Fibroblast of lung (primary cell): Measurements from ENCODE around the gene STOM. TPM values are rescaled to one million over a fixed set of nuclear protein-coding genes. Genes with fewer than 3 reads are reported as not detected.

Source experiments
- DNase-seq, 2 donors: peaks; one replicate each; pipeline versions ENCODE4 v3.0.0 to v3.0.0-alpha.2; 2010; ENCODE audit warnings: low read depth in 2 of 2
- H2AFZ ChIP-seq: 2 replicates; pipeline ENCODE4 v1.5.1; 2012; ENCODE audit warnings: low read length, control low read depth, inconsistent platforms
- H3K27ac ChIP-seq: 2 replicates; pipeline ENCODE4 v1.5.1; 2011; ENCODE audit warnings: low read length, control low read depth; ENCODE audit not compliant: insufficient read depth
- H3K27me3 ChIP-seq: 2 replicates; pipeline ENCODE4 v1.5.1; 2011; ENCODE audit warnings: mild to moderate bottlenecking, low read length; ENCODE audit not compliant: control insufficient read depth, insufficient read depth
- H3K36me3 ChIP-seq: 2 replicates; pipeline ENCODE4 v1.5.1; 2011; ENCODE audit warnings: low read length; ENCODE audit not compliant: control insufficient read depth, insufficient read depth
- H3K4me1 ChIP-seq: 2 replicates; pipeline ENCODE4 v1.5.1; 2011; ENCODE audit warnings: low read length; ENCODE audit not compliant: control insufficient read depth, insufficient read depth; ENCODE audit errors: extremely low read depth
- H3K4me2 ChIP-seq: 2 replicates; pipeline ENCODE4 v1.5.1; 2011; ENCODE audit warnings: low read length, control low read depth; ENCODE audit not compliant: insufficient read depth; ENCODE audit errors: extremely low read depth
- H3K4me3 ChIP-seq, 4 experiments: fragments of 200-600 bp in 1 of 4; sonication (generic) in 1 of 4; replicated peaks in 1 of 4; 2 replicates each; pipeline ENCODE4 v1.5.1; 2011 to 2016; ENCODE audit warnings: low read length in 4 of 4, low read depth in 3 of 4, mild to moderate bottlenecking in 3 of 4, control low read depth in 2 of 4, inconsistent platforms in 1 of 4, mixed read lengths in 1 of 4; ENCODE audit not compliant: insufficient read depth in 1 of 4; ENCODE audit errors: control extremely low read depth in 1 of 4
- H3K79me2 ChIP-seq: 2 replicates; pipeline ENCODE4 v1.5.1; 2012; ENCODE audit warnings: mild to moderate bottlenecking, low read length, inconsistent platforms; ENCODE audit not compliant: control insufficient read depth, insufficient read depth
- H3K9ac ChIP-seq: 2 replicates; pipeline ENCODE4 v1.5.1; 2011; ENCODE audit warnings: mild to moderate bottlenecking, low read length, control low read depth; ENCODE audit not compliant: insufficient read depth
- H3K9me3 ChIP-seq: 2 replicates; pipeline ENCODE4 v1.5.1; 2012; ENCODE audit warnings: low read depth, low read length; ENCODE audit not compliant: control insufficient read depth, insufficient read depth
- H4K20me1 ChIP-seq: 2 replicates; pipeline ENCODE4 v1.5.1; 2011; ENCODE audit warnings: low read length; ENCODE audit not compliant: control insufficient read depth, insufficient read depth; ENCODE audit errors: extremely low read depth
- EZH2 ChIP-seq: IDR thresholded peaks from 2 replicates; pipeline ENCODE4 v1.5.1; 2012; ENCODE audit warnings: low read length, control low read depth, mild to moderate bottlenecking; ENCODE audit errors: missing control alignments
- polyA plus RNA-seq, 2 donors: library from polyadenylated mRNA; depleted of rRNA in 1 of 2; stranded (reverse) in 1 of 2; unstranded in 1 of 2; fragments of >200 nt; gene quantifications; 2 replicates each; pipeline ENCODE4 v1.2.1, GENCODE V29; 2011 to 2012; ENCODE audit warnings: missing spikeins in 1 of 2
- total RNA-seq: library from RNA; depleted of rRNA; stranded (reverse); fragments of >200 nt; gene quantifications from 2 replicates; pipeline ENCODE4 v1.2.1, GENCODE V29; 2014
- TF ChIP-seq, protein P1 (sequence below), 2 donors: IDR thresholded peaks in 1 of 2; conservative IDR thresholded peaks in 1 of 2; 1 replicate in 1 of 2; 2 replicates in 1 of 2; pipeline ENCODE4 v1.5.1; 2011 to 2012; ENCODE audit warnings: low read length in 2 of 2, control low read depth in 1 of 2, inconsistent platforms in 1 of 2, low read depth in 1 of 2, mild to moderate bottlenecking in 1 of 2

The STOM gene
- total and polyA plus RNA-seq, 2 donors (not counting 1 experiment from before 2014, with no cell fraction given) = 248 to 536 TPM

DNA sequence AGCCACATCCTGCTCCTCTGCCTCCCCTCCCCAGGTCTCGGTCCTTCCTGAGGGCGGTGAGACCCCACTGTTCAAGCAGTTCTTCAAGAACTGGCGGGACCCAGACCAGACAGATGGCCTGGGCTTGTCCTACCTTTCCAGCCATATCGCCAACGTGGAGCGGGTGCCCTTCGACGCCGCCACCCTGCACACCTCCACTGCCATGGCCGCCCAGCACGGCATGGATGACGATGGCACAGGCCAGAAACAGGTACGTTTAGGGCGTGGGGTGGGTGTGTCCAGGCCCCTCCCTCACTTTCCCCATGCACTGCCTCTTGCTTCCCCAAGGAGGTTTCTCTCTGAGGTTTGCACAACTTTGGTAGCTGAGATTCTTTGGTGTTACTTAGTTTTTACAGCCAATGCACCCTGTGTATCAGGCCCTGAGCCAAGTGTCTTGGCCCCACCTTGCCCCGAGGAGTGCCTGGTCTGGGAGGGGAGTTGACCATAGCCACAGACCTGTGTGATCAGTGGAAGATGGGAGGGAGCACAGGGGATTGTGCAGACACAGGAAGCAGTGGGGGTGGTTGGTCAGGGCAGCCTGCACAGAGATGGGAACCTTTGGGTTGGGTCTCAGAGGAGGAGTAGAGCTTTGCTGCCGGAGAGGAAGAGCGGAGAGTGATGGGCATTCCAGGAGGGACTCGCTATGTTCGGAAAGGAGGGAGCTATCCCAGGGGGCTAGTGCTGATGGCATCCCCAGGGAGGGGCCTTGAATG is 51.2 kb downstream of the STOM start:
- Histone ChIP-seq H3K36me3 (peaks cover 13% of the 10 kb centered on the region), H3K27ac (no peak overlapping the region)

DNA sequence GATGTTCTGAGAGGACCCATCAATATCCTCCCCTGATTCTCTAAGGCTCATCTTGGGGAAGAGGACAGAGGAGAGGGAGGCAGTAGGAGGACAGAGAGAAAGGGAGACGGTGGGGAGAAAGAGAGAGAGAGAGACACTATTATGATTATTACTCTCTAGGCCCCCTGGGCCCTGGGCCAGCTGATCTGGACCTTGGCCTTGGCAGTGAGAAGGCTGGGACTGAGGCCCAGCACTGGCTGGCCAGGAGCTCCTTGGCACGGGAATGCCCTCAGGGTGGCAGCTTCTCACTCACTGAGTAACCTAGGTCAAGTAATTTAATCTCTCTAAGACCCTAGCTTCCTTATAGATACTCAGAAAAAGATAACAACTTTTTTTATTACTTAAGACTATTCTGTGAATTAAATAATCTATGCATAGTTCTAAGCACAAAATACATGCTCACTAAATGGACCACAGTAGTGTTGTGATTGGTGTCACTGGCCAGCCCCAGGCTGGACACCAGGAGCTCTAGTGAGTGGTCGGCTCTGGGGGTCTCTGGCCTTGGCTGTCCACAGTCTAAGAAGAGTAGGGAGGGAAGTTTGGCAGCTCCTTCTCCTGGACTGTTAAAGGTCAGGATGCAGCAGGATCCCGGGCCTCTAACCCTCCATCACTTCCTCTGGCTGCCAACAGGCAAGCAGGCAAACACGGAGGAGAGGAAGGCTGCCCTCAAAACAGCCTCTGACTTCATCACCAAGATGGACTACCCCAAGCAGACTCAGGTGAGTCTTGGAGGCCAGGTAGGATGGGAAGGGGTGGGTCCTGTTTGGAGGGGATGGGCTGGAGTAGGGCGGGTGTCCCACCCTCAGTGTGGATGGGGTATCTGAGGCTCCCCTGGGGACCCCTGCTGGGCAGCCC is 52.1 kb downstream of the STOM start:
- no peak overlapping the region for H3K4me2 ChIP-seq
- no peak overlapping the region for H3K4me3 ChIP-seq
- H4K20me1 ChIP-seq = no peaks in the 10 kb centered on the region
- no peak overlapping the region for H3K27ac ChIP-seq
- no peak for DNase-seq
- H3K79me2 ChIP-seq = no peaks in the 10 kb centered on the region
- no peak overlapping the region for H2AFZ ChIP-seq
- TF ChIP-seq, protein P1, sequence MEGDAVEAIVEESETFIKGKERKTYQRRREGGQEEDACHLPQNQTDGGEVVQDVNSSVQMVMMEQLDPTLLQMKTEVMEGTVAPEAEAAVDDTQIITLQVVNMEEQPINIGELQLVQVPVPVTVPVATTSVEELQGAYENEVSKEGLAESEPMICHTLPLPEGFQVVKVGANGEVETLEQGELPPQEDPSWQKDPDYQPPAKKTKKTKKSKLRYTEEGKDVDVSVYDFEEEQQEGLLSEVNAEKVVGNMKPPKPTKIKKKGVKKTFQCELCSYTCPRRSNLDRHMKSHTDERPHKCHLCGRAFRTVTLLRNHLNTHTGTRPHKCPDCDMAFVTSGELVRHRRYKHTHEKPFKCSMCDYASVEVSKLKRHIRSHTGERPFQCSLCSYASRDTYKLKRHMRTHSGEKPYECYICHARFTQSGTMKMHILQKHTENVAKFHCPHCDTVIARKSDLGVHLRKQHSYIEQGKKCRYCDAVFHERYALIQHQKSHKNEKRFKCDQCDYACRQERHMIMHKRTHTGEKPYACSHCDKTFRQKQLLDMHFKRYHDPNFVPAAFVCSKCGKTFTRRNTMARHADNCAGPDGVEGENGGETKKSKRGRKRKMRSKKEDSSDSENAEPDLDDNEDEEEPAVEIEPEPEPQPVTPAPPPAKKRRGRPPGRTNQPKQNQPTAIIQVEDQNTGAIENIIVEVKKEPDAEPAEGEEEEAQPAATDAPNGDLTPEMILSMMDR (conservative IDR thresholded peaks at IDR 0.05 in 1 of 2, IDR thresholded peaks at IDR 0.05 in 1 of 2; ENCODE audit: low read depth in 1 of 2, low read length in 2 of 2) = no peak
- TF ChIP-seq EZH2 = no peak
- H3K9me3 ChIP-seq = no peaks in the 10 kb centered on the region
- H3K4me1 ChIP-seq = peaks cover 10% of the 10 kb centered on the region
- H3K36me3 ChIP-seq = peaks cover 19% of the 10 kb centered on the region
- no peaks in the 10 kb centered on the region for H3K27me3 ChIP-seq
- no peak overlapping the region for H3K9ac ChIP-seq

More for the DNA sequence above, 51.2 kb downstream of the STOM start:
- no peak overlapping the region for H3K4me3 ChIP-seq
- H3K9ac ChIP-seq = no peak overlapping the region
- H3K9me3 ChIP-seq = no peaks in the 10 kb centered on the region
- H3K27me3 ChIP-seq = no peaks in the 10 kb centered on the region
- no peaks in the 10 kb centered on the region for H4K20me1 ChIP-seq
- no peak for DNase-seq
- no peak overlapping the region for H3K4me2 ChIP-seq
- H3K4me1 ChIP-seq = peaks cover 12% of the 10 kb centered on the region
- no peak for TF ChIP-seq EZH2
- TF ChIP-seq, protein P1 (conservative IDR thresholded peaks at IDR 0.05 in 1 of 2, IDR thresholded peaks at IDR 0.05 in 1 of 2; ENCODE audit: low read depth in 1 of 2, low read length in 2 of 2) = no peak
- no peaks in the 10 kb centered on the region for H3K79me2 ChIP-seq
- no peak overlapping the region for H2AFZ ChIP-seq

DNA sequence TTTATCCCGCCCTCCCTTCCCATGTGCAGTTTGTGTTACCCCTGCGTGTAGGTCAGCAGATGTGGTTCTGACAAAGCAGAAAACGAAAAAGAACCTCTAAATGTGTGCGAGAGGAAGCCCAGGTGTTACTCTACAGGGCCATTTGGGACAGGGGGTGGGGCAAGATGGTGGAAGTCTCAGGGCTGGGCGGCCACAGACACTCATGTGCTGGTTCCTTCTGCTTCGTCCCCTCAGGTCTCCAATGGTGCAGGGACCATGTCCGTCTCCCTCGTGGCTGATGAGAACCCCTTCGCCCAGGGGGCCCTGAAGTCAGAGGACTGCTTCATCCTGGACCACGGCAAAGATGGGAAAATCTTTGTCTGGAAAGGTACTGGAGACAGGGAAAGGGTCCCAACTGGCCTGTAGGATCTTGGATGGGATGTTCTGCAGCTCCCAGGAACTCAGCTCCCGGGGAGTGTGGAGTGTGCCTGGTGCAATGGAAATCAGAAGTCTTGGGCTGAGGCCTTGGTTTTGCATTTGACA is 53.1 kb downstream of the STOM start:
- Histone ChIP-seq H3K27me3 (no peaks in the 10 kb centered on the region), H2AFZ (no peak overlapping the region), H3K36me3 (peaks cover 22% of the 10 kb centered on the region), H3K79me2 (no peaks in the 10 kb centered on the region), H3K4me1 (peaks cover 3% of the 10 kb centered on the region), H4K20me1 (no peaks in the 10 kb centered on the region), H3K27ac (no peak overlapping the region), H3K4me2 (no peak overlapping the region), H3K9ac (no peak overlapping the region), H3K4me3 (no peak overlapping the region), H3K9me3 (no peaks in the 10 kb centered on the region)
- no peak for TF ChIP-seq EZH2
- TF ChIP-seq, protein P1 (conservative IDR thresholded peaks at IDR 0.05 in 1 of 2, IDR thresholded peaks at IDR 0.05 in 1 of 2; ENCODE audit: low read depth in 1 of 2, low read length in 2 of 2) = no peak
- no peak for DNase-seq
